DMS153 (cell line): Measurements from ENCODE around the gene ABCD2.
"Not testable (repeated sequence)": the region's sequence is repeated elsewhere in the genome, so short reads cannot be mapped to it uniquely, and the experiment has no call there.

Experiments
- DNase-seq: peaks from one replicate; lab custom pipeline; 2025; lab: John Stamatoyannopoulos, UW

The ABCD2 gene

GRCh38 chr12:39612250-39612649, 7.4 kb downstream of the ABCD2 start:
- no peak for DNase-seq

GRCh38 chr12:39611818-39612217, 7.8 kb downstream of the ABCD2 start:
- DNase-seq: no peak

- no peak for DNase-seq
These were observed 9.1 kb downstream of the ABCD2 start for GRCh38 chr12:39610436-39611025.

GRCh38 chr12:39606712-39607423, 12.7 kb downstream of the ABCD2 start:
- DNase-seq: no peak

GRCh38 chr12:39605996-39606395, 13.6 kb downstream of the ABCD2 start:
- DNase-seq: no peak

- no peak for DNase-seq
These were observed 14.1 kb downstream of the ABCD2 start for GRCh38 chr12:39605501-39605900.

- DNase-seq: no peak
These were observed 16.5 kb downstream of the ABCD2 start for GRCh38 chr12:39603065-39603464.

- DNase-seq: not testable (repeated sequence)
These were observed 17.7 kb downstream of the ABCD2 start for GRCh38 chr12:39601951-39602350.

- DNase-seq: no peak
These were observed 23.7 kb downstream of the ABCD2 start for GRCh38 chr12:39595928-39596327.

GRCh38 chr12:39592295-39592694, 27.3 kb downstream of the ABCD2 start:
- DNase-seq: no peak

GRCh38 chr12:39588348-39588747, 31.3 kb downstream of the ABCD2 start:
- DNase-seq: no peak

GRCh38 chr12:39587225-39587624, 32.4 kb downstream of the ABCD2 start:
- DNase-seq: no peak

GRCh38 chr12:39586816-39587215, 32.8 kb downstream of the ABCD2 start:
- DNase-seq: no peak

- no peak for DNase-seq
These were observed 38.0 kb downstream of the ABCD2 start for GRCh38 chr12:39581592-39581991.

GRCh38 chr12:39575498-39575875, 44.1 kb downstream of the ABCD2 start:
- no peak for DNase-seq

- no peak for DNase-seq
These were observed 44.7 kb downstream of the ABCD2 start for GRCh38 chr12:39574785-39575497.

GRCh38 chr12:39574378-39574777, 45.2 kb downstream of the ABCD2 start:
- DNase-seq: no peak

- no peak for DNase-seq
These were observed 45.6 kb downstream of the ABCD2 start for GRCh38 chr12:39573971-39574370.

GRCh38 chr12:39572551-39572950, 47.1 kb downstream of the ABCD2 start:
- no peak for DNase-seq

GRCh38 chr12:39571351-39571750, 48.3 kb downstream of the ABCD2 start:
- DNase-seq: no peak

GRCh38 chr12:39553476-39553875, 66.1 kb downstream of the ABCD2 start:
- DNase-seq: no peak

- not testable (repeated sequence) for DNase-seq
These were observed 75.4 kb downstream of the ABCD2 start for GRCh38 chr12:39544211-39544610.

- no peak for DNase-seq
These were observed 78.1 kb downstream of the ABCD2 start for GRCh38 chr12:39541471-39541870.
